Endothelial cell of umbilical vein (primary cell): ENCODE results near the gene MROH8. TPM values are rescaled to one million over a fixed set of nuclear protein-coding genes. Genes with fewer than 3 reads are reported as not detected.

Experiments used
- BruUV-seq: library from RNA; stranded (reverse); fragments of 400-500 nt; replicated peaks from 2 replicates; lab custom pipeline; 2021; lab: Mats Ljungman, UMichigan
- CTCF ChIA-PET: fragments of 300-600, 350-600 bp; sonication (Branson Sonifier 250); formaldehyde crosslinking; loops from one replicate; lab custom pipeline; 2021; ENCODE audit warnings: antibody characterized with exemption, inconsistent platforms; lab: Charles Lee
- POLR2A ChIA-PET: fragments of 300-600, 350-600 bp; sonication (Branson Sonifier 250); formaldehyde crosslinking; loops from one replicate; lab custom pipeline; 2021; ENCODE audit warnings: antibody characterized with exemption, inconsistent platforms; lab: Charles Lee
- DNase-seq: peaks from one replicate; pipeline ENCODE4 v3.0.0-alpha.2; 2011; ENCODE audit warnings: low read depth, low spot score
- FAIRE-seq: peaks from 2 replicates; lab custom pipeline; 2011; peaks lifted over from hg19 to GRCh38; lab: Jason Lieb, UNC
- H2AFZ ChIP-seq: 2 replicates; pipeline ENCODE4 v1.6.0; 2012; ENCODE audit warnings: low read depth, low read length, control low read depth, inconsistent platforms
- H3K27ac ChIP-seq: 2 replicates; pipeline ENCODE4 v1.5.1; 2011; ENCODE audit warnings: low read depth, mild to moderate bottlenecking, control low read depth, low read length, moderate library complexity; ENCODE audit not compliant: insufficient read depth
- H3K27me3 ChIP-seq, 2 experiments: 2 replicates each; pipeline versions ENCODE4 v1.6.0 to v1.6.1; 2011; ENCODE audit warnings: low read length in 2 of 2, mixed read lengths in 1 of 2; ENCODE audit not compliant: control insufficient read depth in 2 of 2, insufficient read depth in 2 of 2
- H3K36me3 ChIP-seq, 2 experiments: 2 replicates in 1 of 2; 3 replicates in 1 of 2; pipeline ENCODE4 v1.5.1; 2011; ENCODE audit warnings: low read length in 2 of 2, mild to moderate bottlenecking in 1 of 2, moderate library complexity in 1 of 2; ENCODE audit not compliant: control insufficient read depth in 2 of 2, insufficient read depth in 2 of 2; ENCODE audit errors: extremely low read depth in 1 of 2
- H3K4me1 ChIP-seq: 3 replicates; pipeline ENCODE4 v1.5.1; 2011; ENCODE audit warnings: mild to moderate bottlenecking, low read length; ENCODE audit not compliant: control insufficient read depth, insufficient read depth; ENCODE audit errors: extremely low read depth
- H3K4me2 ChIP-seq: 2 replicates; pipeline ENCODE4 v1.6.1; 2011; ENCODE audit warnings: low read length, control low read depth, mixed read lengths; ENCODE audit not compliant: insufficient read depth
- H3K4me3 ChIP-seq, 3 experiments: fragments of 200-600 bp in 1 of 3; sonication (generic), shearing (Covaris generic) in 1 of 3; replicated peaks in 1 of 3; 2 replicates each; pipeline ENCODE4 v1.5.1; 2011 to 2016; ENCODE audit warnings: control low read depth in 3 of 3, low read length in 3 of 3, mild to moderate bottlenecking in 2 of 3, inconsistent platforms in 1 of 3, low read depth in 1 of 3, moderate library complexity in 1 of 3; ENCODE audit not compliant: insufficient read depth in 1 of 3
- H3K79me2 ChIP-seq: 2 replicates; pipeline ENCODE4 v1.6.0; 2012; ENCODE audit warnings: low read length, inconsistent platforms; ENCODE audit not compliant: control insufficient read depth, insufficient read depth
- H3K9ac ChIP-seq: replicated peaks from 2 replicates; pipeline ENCODE3; 2011; ENCODE audit warnings: low read length, control low read depth; ENCODE audit not compliant: insufficient read depth; ENCODE audit errors: extremely low read depth
- H3K9me1 ChIP-seq: replicated peaks from 3 replicates; pipeline ENCODE4 v1.6.0; 2011; ENCODE audit warnings: mild to moderate bottlenecking, low read length; ENCODE audit not compliant: control insufficient read depth, insufficient read depth; ENCODE audit errors: extremely low read depth
- H3K9me3 ChIP-seq: replicated peaks from 2 replicates; pipeline ENCODE4 v1.5.1; 2012; ENCODE audit warnings: low read length, inconsistent platforms; ENCODE audit not compliant: control insufficient read depth, insufficient read depth
- H4K20me1 ChIP-seq: replicated peaks from 2 replicates; pipeline ENCODE3; 2011; ENCODE audit warnings: mild to moderate bottlenecking, low read length; ENCODE audit not compliant: control insufficient read depth, insufficient read depth; ENCODE audit errors: extremely low read depth
- CTCF ChIP-seq, 2 donors: IDR thresholded peaks; 1 replicate in 1 of 2; 2 replicates in 1 of 2; pipeline ENCODE4 v1.5.1; 2011; ENCODE audit warnings: low read length in 2 of 2, mild to moderate bottlenecking in 2 of 2, moderate library complexity in 2 of 2, control low read depth in 1 of 2, inconsistent platforms in 1 of 2, low read depth in 1 of 2; ENCODE audit not compliant: insufficient read depth in 1 of 2; ENCODE audit errors: extremely low read depth in 1 of 2
- GATA2 ChIP-seq: IDR thresholded peaks from 2 replicates; pipeline ENCODE4 v1.7.0; 2011; ENCODE audit warnings: low read depth, mild to moderate bottlenecking, moderate library complexity, mixed read lengths, low read length; ENCODE audit not compliant: insufficient read length, insufficient read depth
- JUN ChIP-seq: IDR thresholded peaks from 2 replicates; pipeline ENCODE4 v1.6.1; 2011; ENCODE audit warnings: borderline replicate concordance, low read depth; ENCODE audit not compliant: insufficient read length, insufficient read depth
- MAX ChIP-seq: IDR thresholded peaks from 2 replicates; pipeline ENCODE4 v1.6.1; 2011; ENCODE audit not compliant: insufficient read depth, insufficient read length
- MYC ChIP-seq: IDR thresholded peaks from one replicate; pipeline ENCODE4 v1.6.1; 2011; ENCODE audit warnings: mild to moderate bottlenecking, low read depth, low read length
- POLR2A ChIP-seq: IDR thresholded peaks from 2 replicates; pipeline ENCODE4 v1.6.1; 2012; ENCODE audit warnings: low read depth, mild to moderate bottlenecking, control low read depth, low read length
- POLR2AphosphoS5 ChIP-seq: IDR thresholded peaks from 2 replicates; pipeline ENCODE4 v1.6.1; 2012; ENCODE audit warnings: low read depth, mild to moderate bottlenecking, control low read depth, low read length, moderate library complexity; ENCODE audit not compliant: insufficient read depth
- dilution Hi-C: fragments of 300-500 bp; cut with MboI; formaldehyde crosslinking; loops from one replicate; pipeline ENCODE4 v1.15.0; 2019; ENCODE audit warnings: low sequenced_read_pairs; ENCODE audit not compliant: extremely low pct_ligation_motif_present
- intact Hi-C: fragments of 100-400 bp; cut with micrococcal nuclease; formaldehyde crosslinking; loops from one replicate; pipeline ENCODE4 v1.10.0; 2022
- polyA plus RNA-seq, 4 experiments: library from polyadenylated mRNA; depleted of rRNA in 3 of 4; stranded (reverse) in 3 of 4; unstranded in 1 of 4; fragments of >200 nt; gene quantifications; 2 replicates each; pipeline versions ENCODE4 v1.2.1 to v1.2.3, GENCODE V29; 2011 to 2012; ENCODE audit warnings: missing spikeins in 1 of 4
- total RNA-seq: library from RNA; stranded (reverse); gene quantifications from 2 replicates; pipeline ENCODE4 v1.2.3, GENCODE V29; 2021

MROH8 gene
- total and polyA plus RNA-seq, 2 donors (not counting 3 experiments of a cell fraction or from before 2014, with no cell fraction given): 1.3 to 1.5 TPM

- Histone ChIP-seq H2AFZ (no peak overlapping the region), H3K4me1 (no peaks in the 10 kb centered on the region), H3K4me2 (no peak overlapping the region), H3K9me3 (no peaks in the 10 kb centered on the region), H3K9me1 (no peaks in the 10 kb centered on the region), H3K36me3 (peaks cover 32 to 39% of the 10 kb centered on the region in 2 experiments), H3K27ac (no peak overlapping the region), H3K79me2 (peaks cover 8% of the 10 kb centered on the region), H3K4me3 (no peak overlapping the region), H3K27me3 (no peaks in the 10 kb centered on the region), H3K9ac (no peak overlapping the region), H4K20me1 (no peaks in the 10 kb centered on the region)
- FAIRE-seq: no peak
- no TSS peak for BruUV-seq
- TF ChIP-seq MYC (no peak), POLR2AphosphoS5 (no peak), MAX (no peak), JUN (no peak), GATA2 (no peak)
- POLR2A ChIA-PET: no interaction called here
- dilution Hi-C loops: no loop called here
- CTCF ChIA-PET: interaction anchor here (0.5 to 2.2 kb wide), 4 partner anchors 11 to 46 kb away, joined by 3 to 9 read pairs (median 4); no protein-coding TSS in a partner anchor
- DNase-seq: no peak
- intact Hi-C loops: no loop called here
Observed at GRCh38 chr20:37209661-37210314, 30.4 kb upstream of the MROH8 start.

- CTCF ChIA-PET: interaction anchor here (0.5 to 2.2 kb wide), 3 partner anchors 14 to 46 kb away, joined by 4 to 9 read pairs (median 5); no protein-coding TSS in a partner anchor
- H3K36me3 ChIP-seq: peaks cover 33 to 41% of the 10 kb centered on the region in 2 experiments
- BruUV-seq: no TSS peak
Observed at GRCh38 chr20:37209193-37209592, 29.8 kb upstream of the MROH8 start.

More at GRCh38 chr20:37209193-37209592, 29.8 kb upstream of the MROH8 start:
- FAIRE-seq: no peak
- Histone ChIP-seq H3K9ac (no peak overlapping the region), H3K27ac (no peak overlapping the region), H3K9me1 (no peaks in the 10 kb centered on the region), H4K20me1 (no peaks in the 10 kb centered on the region), H3K27me3 (no peaks in the 10 kb centered on the region), H3K4me1 (no peaks in the 10 kb centered on the region), H3K9me3 (no peaks in the 10 kb centered on the region), H3K4me3 (no peak overlapping the region), H3K79me2 (peaks cover 7% of the 10 kb centered on the region), H2AFZ (no peak overlapping the region), H3K4me2 (no peak overlapping the region)
- POLR2A ChIA-PET: no interaction called here
- intact Hi-C loops (no loop called here), dilution Hi-C loops (no loop called here)
- TF ChIP-seq POLR2A (no peak), MYC (no peak), GATA2 (no peak), POLR2AphosphoS5 (no peak), CTCF (IDR thresholded peaks at IDR 0.05; ENCODE audit: extremely low read depth in 1 of 2, insufficient read depth in 1 of 2, low read depth in 1 of 2, low read length in 2 of 2) (no peak), JUN (no peak)
- no peak for DNase-seq
